Activated CD8-positive, alpha-beta memory T cell treated with anti-CD3 and anti-CD28 coated beads, Interleukin-2, amount 10 ng/mL, durations not matched to agents 7 days and 5 days (primary cell): ENCODE results near the gene AFTPH. TPM values are rescaled to one million over a fixed set of nuclear protein-coding genes. Genes with fewer than 3 reads are reported as not detected.

Experiments used
- ATAC-seq: fragments of 150-1000 bp; cut with Tn5 transposase; one replicate; pipeline ENCODE4 v1.10.0; 2021; ENCODE audit warnings: moderate library complexity
- CTCF ChIA-PET: fragments of 350-600 bp; sonication (Branson Sonifier 250); formaldehyde crosslinking; loops from one replicate; lab custom pipeline; 2021; ENCODE audit warnings: antibody characterized with exemption; lab: Charles Lee
- DNase-seq: peaks from one replicate; pipeline ENCODE4 v3.0.0-alpha.2; 2020
- H3K27ac Mint-ChIP-seq: one replicate; pipeline ENCODE4 v1.8.0; 2021; ENCODE audit warnings: mild to moderate bottlenecking, mixed read lengths
- H3K27me3 Mint-ChIP-seq: one replicate; pipeline ENCODE4 v1.8.0; 2021; ENCODE audit warnings: mixed read lengths
- H3K36me3 Mint-ChIP-seq: one replicate; pipeline ENCODE4 v1.8.0; 2021; ENCODE audit warnings: mild to moderate bottlenecking, mixed read lengths
- H3K4me1 Mint-ChIP-seq: one replicate; pipeline ENCODE4 v1.8.0; 2021; ENCODE audit warnings: mixed read lengths
- H3K4me3 Mint-ChIP-seq: one replicate; pipeline ENCODE4 v1.8.0; 2021; ENCODE audit warnings: mild to moderate bottlenecking, moderate library complexity, mixed read lengths
- H3K9me3 Mint-ChIP-seq: one replicate; pipeline ENCODE4 v1.8.0; 2022; ENCODE audit warnings: low read depth, mixed read lengths
- total RNA-seq, 2 experiments: library from RNA; stranded (reverse); gene quantifications; one replicate each; pipeline ENCODE4 v1.2.3, GENCODE V29; 2021

AFTPH gene
- total RNA-seq, 2 experiments from 2014 or later, result 32.9 to 43.5 TPM

GRCh38 chr2:64533882-64534281, 9.8 kb downstream of the AFTPH start:
- no peak for ATAC-seq
- Mint-ChIP-seq H3K4me1 (peaks cover 53% of the 10 kb centered on the region), H3K9me3 (no peaks in the 10 kb centered on the region), H3K36me3 (peaks cover 16% of the 10 kb centered on the region), H3K4me3 (no peak overlapping the region), H3K27ac (peak overlapping the region; percentile 46), H3K27me3 (no peaks in the 10 kb centered on the region)
- no peak for DNase-seq
- CTCF ChIA-PET, result interaction anchor here (1.6 to 3.6 kb wide), 2 partner anchors 10 to 53 kb away, joined by 4 to 19 read pairs; partner anchors contain the start of gene AFTPH

DNA sequence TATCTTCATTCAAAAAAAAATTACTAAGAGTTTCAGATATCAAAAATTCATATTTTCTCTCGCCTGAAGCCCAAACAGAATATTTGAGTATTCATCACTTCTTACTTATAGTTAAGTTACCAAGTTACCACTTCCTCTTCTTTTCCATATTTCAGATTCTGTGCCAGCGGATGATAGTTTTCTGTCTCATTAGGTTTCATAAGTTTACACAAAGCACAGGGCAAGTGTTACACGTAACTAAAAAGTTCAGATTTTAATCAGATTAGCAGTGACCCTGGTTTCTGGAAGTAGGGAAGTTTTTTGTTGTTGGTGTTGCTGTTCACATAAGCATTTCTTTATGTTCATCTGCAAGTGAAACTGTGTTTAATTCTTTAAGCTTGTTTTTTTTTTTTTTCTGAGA, 10.2 kb downstream of the AFTPH start:
- peaks cover 13% of the 10 kb centered on the region for H3K36me3 Mint-ChIP-seq
- no peaks in the 10 kb centered on the region for H3K27me3 Mint-ChIP-seq
- peak; percentile 30 for ATAC-seq
- H3K4me1 Mint-ChIP-seq, result peaks cover 55% of the 10 kb centered on the region
- peak overlapping the region; percentile 39 for H3K4me3 Mint-ChIP-seq
- CTCF ChIA-PET, result interaction anchor here (1.2 to 3.6 kb wide), 3 partner anchors 11 to 73 kb away, joined by 3 to 19 read pairs (median 4); partner anchors contain the start of gene AFTPH
- no peak for DNase-seq
- H3K27ac Mint-ChIP-seq, result peak overlapping the region; percentile 9
- H3K9me3 Mint-ChIP-seq, result no peaks in the 10 kb centered on the region

- H3K27me3 Mint-ChIP-seq, result no peaks in the 10 kb centered on the region
- ATAC-seq (no peak), DNase-seq (no peak)
- H3K27ac Mint-ChIP-seq, result no peak overlapping the region
- peaks cover 61% of the 10 kb centered on the region for H3K4me1 Mint-ChIP-seq
- no peak overlapping the region for H3K4me3 Mint-ChIP-seq
- no peaks in the 10 kb centered on the region for H3K9me3 Mint-ChIP-seq
- peaks cover 13% of the 10 kb centered on the region for H3K36me3 Mint-ChIP-seq
- CTCF ChIA-PET, result interaction anchor here (1.0 to 3.6 kb wide), 3 partner anchors 11 to 338 kb away, joined by 3 to 19 read pairs (median 3); partner anchors contain the start of gene AFTPH
Measured at GRCh38 chr2:64535024-64535423, 10.9 kb downstream of the AFTPH start.

DNA sequence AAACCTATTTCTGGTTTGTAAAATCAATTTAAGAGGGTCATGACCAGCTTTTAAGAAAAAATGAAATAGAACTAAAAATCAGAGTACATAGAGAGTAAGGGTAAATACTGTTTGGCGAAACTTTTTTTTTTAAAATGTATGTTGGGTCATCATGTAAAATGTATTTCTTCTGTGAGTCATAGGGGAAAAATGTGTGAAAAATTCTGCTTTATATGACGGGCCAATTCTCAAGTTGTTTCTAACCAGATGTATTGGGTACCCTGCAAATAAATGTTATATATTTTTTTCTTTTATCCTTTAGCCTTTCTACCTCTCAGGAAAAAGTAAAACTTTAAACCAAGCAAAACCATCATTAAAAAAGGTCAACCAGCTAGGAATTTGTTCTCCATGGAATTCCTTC, 13.9 kb downstream of the AFTPH start:
- H3K27ac Mint-ChIP-seq, result no peak overlapping the region
- no peaks in the 10 kb centered on the region for H3K9me3 Mint-ChIP-seq
- DNase-seq (no peak), ATAC-seq (no peak)
- H3K36me3 Mint-ChIP-seq, result peaks cover 8% of the 10 kb centered on the region
- CTCF ChIA-PET, result interaction anchor here (5.4 kb wide), 1 partner anchor 14 kb away, joined by 29 read pairs; the partner anchor contains the start of gene AFTPH
- H3K27me3 Mint-ChIP-seq, result no peaks in the 10 kb centered on the region
- H3K4me1 Mint-ChIP-seq, result peaks cover 64% of the 10 kb centered on the region
- no peak overlapping the region for H3K4me3 Mint-ChIP-seq

DNA sequence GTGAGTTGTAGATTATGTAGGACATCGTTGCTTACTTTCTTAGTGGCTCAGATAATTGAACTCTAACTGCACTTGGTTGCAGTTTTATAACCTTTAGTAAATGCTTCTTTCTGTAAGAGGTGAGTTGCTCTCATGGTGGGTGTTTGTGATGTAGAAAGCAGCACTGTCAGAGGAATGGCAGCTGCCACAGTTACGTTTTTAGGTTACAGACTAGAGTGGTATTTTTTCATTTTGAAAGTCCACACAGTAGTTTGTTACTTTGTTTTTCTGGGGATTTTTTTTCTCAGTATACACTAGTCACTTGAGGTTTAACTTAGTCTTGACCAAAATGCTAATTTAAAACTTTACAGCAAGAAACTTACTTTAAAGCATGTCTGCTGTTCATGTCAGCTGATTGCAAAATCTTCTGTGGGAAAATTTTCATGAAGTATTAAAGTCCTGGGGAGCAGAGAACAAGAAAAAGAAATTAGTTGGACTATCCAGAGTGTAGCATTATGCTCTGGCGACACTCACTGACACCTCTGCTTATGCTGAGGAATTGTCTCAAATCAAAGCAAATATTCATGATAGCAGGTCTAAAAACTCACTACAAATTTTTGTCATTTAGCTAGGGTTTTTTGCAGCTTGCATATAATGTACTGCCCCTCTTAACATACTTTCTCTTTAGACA, 14.8 kb downstream of the AFTPH start:
- DNase-seq, result no peak
- CTCF ChIA-PET, result interaction anchor here (0.7 to 5.4 kb wide), 4 partner anchors 12 to 490 kb away, joined by 3 to 29 read pairs (median 4); partner anchors contain the start of gene AFTPH
- H3K4me3 Mint-ChIP-seq, result no peak overlapping the region
- peaks cover 10% of the 10 kb centered on the region for H3K36me3 Mint-ChIP-seq
- peak; percentile 44 for ATAC-seq
- peaks cover 60% of the 10 kb centered on the region for H3K4me1 Mint-ChIP-seq
- H3K27ac Mint-ChIP-seq, result peak overlapping the region; percentile 63
- no peaks in the 10 kb centered on the region for H3K9me3 Mint-ChIP-seq
- no peaks in the 10 kb centered on the region for H3K27me3 Mint-ChIP-seq

- DNase-seq, result no peak
- no peak for ATAC-seq
- no peaks in the 10 kb centered on the region for H3K9me3 Mint-ChIP-seq
- no peak overlapping the region for H3K4me3 Mint-ChIP-seq
- H3K36me3 Mint-ChIP-seq, result peaks cover 10% of the 10 kb centered on the region
- CTCF ChIA-PET, result interaction anchor here (1.3 to 5.4 kb wide), 2 partner anchors 17 to 97 kb away, joined by 3 to 29 read pairs; partner anchors contain the start of gene AFTPH
- H3K27me3 Mint-ChIP-seq, result no peaks in the 10 kb centered on the region
- H3K4me1 Mint-ChIP-seq, result peaks cover 49% of the 10 kb centered on the region
- H3K27ac Mint-ChIP-seq, result no peak overlapping the region
Measured at GRCh38 chr2:64540615-64541014, 16.5 kb downstream of the AFTPH start.

DNA sequence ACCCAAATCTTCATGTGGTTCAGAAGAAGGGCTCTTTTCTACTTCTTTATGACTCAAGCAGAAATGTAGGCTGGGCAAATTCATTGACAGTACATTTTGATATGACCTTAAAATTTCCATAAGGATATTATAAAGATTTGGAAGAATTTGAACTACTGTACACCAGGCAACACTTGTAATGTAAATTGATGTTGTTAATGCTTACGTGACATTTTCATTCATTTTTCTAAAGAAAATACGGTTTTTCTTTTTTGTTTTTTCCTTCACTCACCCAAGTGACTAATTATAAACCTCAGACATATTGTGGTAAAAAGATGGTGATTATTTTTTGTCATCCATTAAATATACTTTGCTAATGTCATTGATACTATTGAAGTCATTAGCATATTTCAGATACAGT, 17.4 kb downstream of the AFTPH start:
- peaks cover 6% of the 10 kb centered on the region for H3K36me3 Mint-ChIP-seq
- ATAC-seq (no peak), DNase-seq (no peak)
- H3K4me3 Mint-ChIP-seq, result no peak overlapping the region
- H3K9me3 Mint-ChIP-seq, result no peaks in the 10 kb centered on the region
- no peak overlapping the region for H3K27ac Mint-ChIP-seq
- CTCF ChIA-PET, result interaction anchor here (1.3 to 5.4 kb wide), 2 partner anchors 18 to 96 kb away, joined by 3 to 29 read pairs; partner anchors contain the start of gene AFTPH
- H3K4me1 Mint-ChIP-seq, result peaks cover 43% of the 10 kb centered on the region
- no peaks in the 10 kb centered on the region for H3K27me3 Mint-ChIP-seq

DNA sequence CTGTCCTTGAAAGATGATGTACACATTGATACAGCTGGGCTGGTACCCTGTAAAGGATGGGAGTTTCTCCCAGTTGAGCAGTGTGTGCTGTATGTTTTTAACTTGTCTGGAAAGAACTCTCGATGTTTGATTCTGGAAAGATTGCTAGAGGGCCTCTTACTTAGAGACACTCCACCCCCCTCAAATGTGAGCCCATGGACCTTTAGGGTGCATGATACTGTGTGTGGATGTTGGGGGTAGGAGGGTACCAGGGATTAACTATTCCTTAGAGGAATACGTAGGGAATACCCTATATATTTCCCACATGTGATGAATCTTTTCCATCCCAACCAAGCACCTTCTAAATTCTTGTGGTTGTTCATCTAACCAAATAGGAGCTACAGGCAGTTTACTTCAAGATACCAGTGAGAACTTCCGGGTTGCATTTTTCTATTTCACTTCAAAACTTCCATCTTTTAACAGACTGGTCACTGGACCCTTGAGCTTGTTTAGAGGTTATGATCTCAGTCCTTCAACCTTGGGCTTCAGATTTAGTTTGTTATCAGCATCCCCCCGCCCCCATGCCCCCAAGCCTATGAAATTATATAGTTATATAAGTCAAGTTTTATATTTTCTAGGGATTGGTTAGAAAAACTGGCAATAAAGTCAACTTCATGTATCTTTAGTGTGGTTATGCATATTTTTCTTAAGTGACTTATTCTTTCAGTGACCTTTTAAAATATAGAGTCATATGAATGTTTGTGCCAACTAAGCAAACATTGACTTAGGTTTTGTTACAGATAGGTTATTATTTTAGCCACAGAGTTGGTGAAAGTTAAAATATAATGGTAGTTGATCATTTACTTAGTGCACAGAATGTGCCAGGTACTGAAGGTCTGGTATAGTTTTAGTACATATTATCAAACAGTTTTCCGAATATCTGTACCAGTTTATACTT, 18.2 kb downstream of the AFTPH start:
- Mint-ChIP-seq H3K27me3 (no peaks in the 10 kb centered on the region), H3K4me3 (no peak overlapping the region), H3K36me3 (peaks cover 4% of the 10 kb centered on the region), H3K27ac (no peak overlapping the region), H3K4me1 (peaks cover 45% of the 10 kb centered on the region), H3K9me3 (no peaks in the 10 kb centered on the region)
- CTCF ChIA-PET, result interaction anchor here (5.4 kb wide), 1 partner anchor 18 kb away, joined by 29 read pairs; the partner anchor contains the start of gene AFTPH
- DNase-seq, result no peak
- no peak for ATAC-seq

DNA sequence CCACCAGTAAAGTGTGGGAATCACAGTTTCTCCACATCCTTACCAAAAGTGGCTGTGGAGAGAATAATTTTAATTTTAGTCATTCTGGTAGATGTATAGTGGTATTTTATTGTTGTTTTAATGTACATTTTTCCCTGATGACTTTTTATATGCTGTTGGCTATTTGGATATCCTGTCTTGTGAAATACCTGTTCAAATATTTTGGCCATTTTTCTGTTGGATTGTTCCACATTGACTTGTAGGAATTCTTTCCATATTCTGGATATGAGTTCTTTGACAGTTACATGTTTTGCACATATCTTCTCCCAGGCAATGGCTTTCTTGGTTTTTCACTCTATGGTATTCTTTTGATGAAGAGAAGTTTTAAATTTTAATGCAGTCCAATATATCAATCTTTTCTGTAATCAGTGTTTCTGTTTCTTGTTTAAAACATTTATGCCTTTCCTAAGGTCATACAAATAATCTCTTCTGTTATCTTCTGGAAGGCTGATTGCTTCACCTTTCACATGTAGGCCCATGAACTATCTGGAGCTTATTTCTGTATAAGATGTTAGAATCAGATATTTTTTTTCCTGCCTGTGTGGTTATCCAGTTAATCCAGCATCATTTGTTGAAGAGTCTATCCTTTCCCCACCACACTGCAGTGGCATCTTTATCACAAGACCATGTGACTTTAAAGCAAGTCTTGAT, 19.0 kb downstream of the AFTPH start:
- peaks cover 4% of the 10 kb centered on the region for H3K36me3 Mint-ChIP-seq
- H3K4me3 Mint-ChIP-seq, result no peak overlapping the region
- H3K27me3 Mint-ChIP-seq, result no peaks in the 10 kb centered on the region
- CTCF ChIA-PET, result interaction anchor here (1.0 to 5.4 kb wide), 2 partner anchors 19 to 20 kb away, joined by 3 to 29 read pairs; partner anchors contain the start of gene AFTPH
- H3K9me3 Mint-ChIP-seq, result no peaks in the 10 kb centered on the region
- H3K4me1 Mint-ChIP-seq, result peaks cover 39% of the 10 kb centered on the region
- ATAC-seq, result no peak
- no peak overlapping the region for H3K27ac Mint-ChIP-seq
- no peak for DNase-seq

DNA sequence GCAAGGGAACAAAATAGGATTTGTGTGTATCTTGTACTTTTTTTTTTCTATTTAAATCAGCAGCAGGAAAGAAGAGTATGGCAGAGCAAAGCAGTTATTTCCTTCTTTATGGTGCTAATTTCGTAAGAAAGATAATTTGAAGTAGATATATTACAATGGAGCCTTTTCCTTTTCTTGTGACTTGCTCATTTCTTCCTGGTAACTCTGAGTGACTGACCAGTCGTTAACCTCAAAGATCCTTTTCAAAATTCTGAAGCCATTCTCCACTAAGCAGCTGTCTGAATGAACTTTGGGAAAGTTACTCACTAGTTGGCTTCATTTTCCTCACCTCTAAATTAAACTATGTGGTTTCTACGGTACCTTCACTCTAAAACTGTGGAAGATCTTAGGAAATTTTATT, 24.6 kb downstream of the AFTPH start:
- CTCF ChIA-PET, result interaction anchor here (0.7 to 2.2 kb wide), 3 partner anchors 11 to 470 kb away, joined by 4 to 7 read pairs (median 4); no protein-coding TSS in a partner anchor
- ATAC-seq (no peak), DNase-seq (no peak)
- H3K27me3 Mint-ChIP-seq, result no peaks in the 10 kb centered on the region
- peaks cover 31% of the 10 kb centered on the region for H3K36me3 Mint-ChIP-seq
- H3K4me1 Mint-ChIP-seq, result peaks cover 11% of the 10 kb centered on the region
- H3K27ac Mint-ChIP-seq, result no peak overlapping the region
- H3K4me3 Mint-ChIP-seq, result no peak overlapping the region
- no peaks in the 10 kb centered on the region for H3K9me3 Mint-ChIP-seq

- no peak for DNase-seq
- H3K36me3 Mint-ChIP-seq, result peaks cover 31% of the 10 kb centered on the region
- no peak overlapping the region for H3K4me3 Mint-ChIP-seq
- ATAC-seq, result no peak
- H3K9me3 Mint-ChIP-seq, result no peaks in the 10 kb centered on the region
- H3K4me1 Mint-ChIP-seq, result peaks cover 11% of the 10 kb centered on the region
- H3K27me3 Mint-ChIP-seq, result no peaks in the 10 kb centered on the region
- no peak overlapping the region for H3K27ac Mint-ChIP-seq
- CTCF ChIA-PET, result interaction anchor here (2.2 kb wide), 1 partner anchor 10 kb away, joined by 7 read pairs; no protein-coding TSS in a partner anchor
Measured at GRCh38 chr2:64550042-64550441, 25.9 kb downstream of the AFTPH start.

GRCh38 chr2:64551851-64552250, 27.7 kb downstream of the AFTPH start:
- H3K36me3 Mint-ChIP-seq, result peaks cover 32% of the 10 kb centered on the region
- no peak overlapping the region for H3K4me3 Mint-ChIP-seq
- H3K27me3 Mint-ChIP-seq, result no peaks in the 10 kb centered on the region
- peaks cover 17% of the 10 kb centered on the region for H3K4me1 Mint-ChIP-seq
- H3K9me3 Mint-ChIP-seq, result no peaks in the 10 kb centered on the region
- ATAC-seq, result no peak
- CTCF ChIA-PET, result interaction anchor here (0.6 to 1.2 kb wide), 2 partner anchors 27 to 1105 kb away, joined by 3 read pairs; no protein-coding TSS in a partner anchor
- DNase-seq, result no peak
- H3K27ac Mint-ChIP-seq, result no peak overlapping the region
